Stomach (tissue), 9 donors: ENCODE measurements around the gene NPEPPS. TPM values are rescaled to one million over a fixed set of nuclear protein-coding genes. Genes with fewer than 3 reads are reported as not detected.

ENCODE experiments used
- DNase-seq, 2 donors: peaks; one replicate each; pipeline versions ENCODE4 v3.0.0 to v3.0.0-alpha.2; 2013 to 2019
- H3K27ac ChIP-seq, 5 donors: fragments of 200-600 bp in 4 of 5; sonication (generic) in 4 of 5; one replicate each; pipeline ENCODE4 v1.5.1; 2013 to 2019; ENCODE audit warnings: mild to moderate bottlenecking in 1 of 5, moderate library complexity in 1 of 5
- H3K27me3 ChIP-seq, 3 donors: fragments of 200-600 bp; sonication (generic); one replicate each; pipeline ENCODE4 v1.5.1; 2017 to 2019; ENCODE audit warnings: mixed run types in 1 of 3
- H3K36me3 ChIP-seq, 4 donors: fragments of 200-600 bp; sonication (generic); 1 replicate in 3 of 4; 2 replicates in 1 of 4; pipeline ENCODE4 v1.5.1; 2016 to 2019
- H3K4me1 ChIP-seq, 4 donors: fragments of 200-600 bp; sonication (generic); one replicate each; pipeline ENCODE4 v1.5.1; 2016 to 2019
- H3K4me3 ChIP-seq, 4 donors: fragments of 200-600 bp; sonication (generic) in 3 of 4; one replicate each; pipeline ENCODE4 v1.5.1; 2016 to 2019; ENCODE audit warnings: mild to moderate bottlenecking in 1 of 4
- H3K9me3 ChIP-seq, 4 donors: fragments of 200-600 bp; sonication (generic); one replicate each; pipeline ENCODE4 v1.5.1; 2016 to 2019
- CTCF ChIP-seq, 7 experiments: fragments of 450-650 bp in 4 of 7; fragments of 200-600 bp in 3 of 7; sonication (generic) in 3 of 7; IDR thresholded peaks; one replicate each; pipeline ENCODE4 v1.5.1; 2016 to 2019; ENCODE audit warnings: antibody characterized with exemption in 7 of 7, control low read depth in 2 of 7, mild to moderate bottlenecking in 1 of 7
- EP300 ChIP-seq: sonication (generic); formaldehyde crosslinking; IDR thresholded peaks from one replicate; pipeline ENCODE4 v1.6.1; 2017; ENCODE audit warnings: antibody characterized with exemption
- POLR2A ChIP-seq, 4 donors: fragments of 450-650 bp; IDR thresholded peaks; one replicate each; pipeline ENCODE4 v1.6.1; 2016; ENCODE audit warnings: antibody characterized with exemption in 4 of 4, control low read depth in 2 of 4, mild to moderate bottlenecking in 1 of 4, moderate library complexity in 1 of 4
- POLR2AphosphoS5 ChIP-seq, 3 donors: sonication (generic); formaldehyde crosslinking; IDR thresholded peaks; one replicate each; pipeline ENCODE4 v1.6.1; 2016; ENCODE audit warnings: antibody characterized with exemption in 3 of 3
- WGBS, 5 donors: extraction: QIAGEN DNeasy Blood & Tissue Kit in 3 of 5; methylation state at CpG; one replicate each; pipeline versions ENCODE4 v1.1.5 to v1.1.7; 2013 to 2018; 5-methylcytosine and 5-hydroxymethylcytosine counted together
- intact Hi-C: fragments of 100-400 bp; cut with DNase I; formaldehyde crosslinking; loops from one replicate; pipeline ENCODE4 v1.15.1; 2023; ENCODE audit warnings: low total_unique reads
- polyA plus RNA-seq, 3 donors: library from polyadenylated mRNA; stranded (reverse); fragments of 200-250 nt; gene quantifications; one replicate each; pipeline ENCODE4 v1.2.3, GENCODE V29; 2013
- total RNA-seq, 5 donors: library from RNA; depleted of rRNA; stranded (reverse); fragments of >200 nt; gene quantifications; one replicate each; pipeline versions ENCODE4 v1.1.0 to v1.2.3, GENCODE V29; 2014 to 2016
- donor health status: healthy with polysubstance abuse.
- donor health status: Bipolar disorder and iron deficiency.
- donor health status: healthy.

The NPEPPS gene
- total and polyA plus RNA-seq, 8 donors: 19.9 to 243 (median 124) TPM

- no peaks in the 10 kb centered on the region for H3K9me3 ChIP-seq
- TF ChIP-seq CTCF (IDR thresholded peaks at IDR 0.05) (no peak), POLR2A (IDR thresholded peaks at IDR 0.05) (no peak), POLR2AphosphoS5 (IDR thresholded peaks at IDR 0.05) (peak in 1 of 3 donors; percentile 67), EP300 (no peak)
- intact Hi-C loops: no loop called here
- peak overlapping the region in 4 of 5 donors; percentile 29 to 70 (median 46) for H3K27ac ChIP-seq
- DNase-seq: no peak
- peaks cover 0 to 14% (median 10%) of the 10 kb centered on the region in 4 donors for H3K36me3 ChIP-seq
- no peaks in the 10 kb centered on the region for H3K27me3 ChIP-seq
- no peak overlapping the region for H3K4me3 ChIP-seq
- 29 to 61% (median 41%) methylated on average over 5 of the region's 5 CpGs for WGBS, 5 donors
- H3K4me1 ChIP-seq: peaks cover 7 to 27% (median 15%) of the 10 kb centered on the region in 4 donors
These were observed 98.9 kb downstream of the NPEPPS start for GRCh38 chr17:47629826-47630225.

GRCh38 chr17:47630614-47631013, 99.7 kb downstream of the NPEPPS start:
- no peak overlapping the region for H3K4me3 ChIP-seq
- peaks cover 0 to 15% (median 8%) of the 10 kb centered on the region in 4 donors for H3K36me3 ChIP-seq
- H3K27ac ChIP-seq: peak overlapping the region; percentile 18 to 70 (median 44)
- no peaks in the 10 kb centered on the region for H3K9me3 ChIP-seq
- no peaks in the 10 kb centered on the region for H3K27me3 ChIP-seq
- intact Hi-C loops: no loop called here
- H3K4me1 ChIP-seq: peaks cover 7 to 27% (median 15%) of the 10 kb centered on the region in 4 donors
- DNase-seq: peak in 1 of 2 donors; percentile 70
- 23 to 42% (median 33%) methylated on average over 2 of the region's 2 CpGs for WGBS, 5 donors
- TF ChIP-seq CTCF (IDR thresholded peaks at IDR 0.05): no peak
- TF ChIP-seq POLR2A (IDR thresholded peaks at IDR 0.05): no peak
- TF ChIP-seq POLR2AphosphoS5 (IDR thresholded peaks at IDR 0.05): peak in 1 of 3 donors; percentile 20

GRCh38 chr17:47632991-47633390, 102.1 kb downstream of the NPEPPS start:
- Histone ChIP-seq H3K27ac (no peak overlapping the region), H3K36me3 (peaks cover 0 to 28% (median 20%) of the 10 kb centered on the region in 4 donors), H3K4me1 (peaks cover 7 to 16% (median 15%) of the 10 kb centered on the region in 4 donors), H3K27me3 (no peaks in the 10 kb centered on the region), H3K9me3 (no peaks in the 10 kb centered on the region), H3K4me3 (no peak overlapping the region)
- TF ChIP-seq CTCF (IDR thresholded peaks at IDR 0.05): no peak
- TF ChIP-seq POLR2AphosphoS5 (IDR thresholded peaks at IDR 0.05): no peak
- no peak for TF ChIP-seq POLR2A (IDR thresholded peaks at IDR 0.05)
- no peak for TF ChIP-seq EP300
- WGBS, 5 donors: 90 to 99% (median 91%) methylated on average over 3 of the region's 3 CpGs
- no peak for DNase-seq
- intact Hi-C loops: no loop called here

GRCh38 chr17:47633996-47634395, 103.1 kb downstream of the NPEPPS start:
- H3K9me3 ChIP-seq: no peaks in the 10 kb centered on the region
- H3K36me3 ChIP-seq: peaks cover 0 to 32% (median 23%) of the 10 kb centered on the region in 4 donors
- 94 to 100% (median 100%) methylated on average over 1 of the region's 1 CpG for WGBS, 5 donors
- H3K4me3 ChIP-seq: no peak overlapping the region
- TF ChIP-seq POLR2A (IDR thresholded peaks at IDR 0.05): no peak
- TF ChIP-seq POLR2AphosphoS5 (IDR thresholded peaks at IDR 0.05): no peak
- H3K27ac ChIP-seq: no peak overlapping the region
- intact Hi-C loops: no loop called here
- H3K27me3 ChIP-seq: no peaks in the 10 kb centered on the region
- H3K4me1 ChIP-seq: peaks cover 7 to 16% (median 15%) of the 10 kb centered on the region in 4 donors
- no peak for DNase-seq

GRCh38 chr17:47634870-47635269, 104.0 kb downstream of the NPEPPS start:
- Histone ChIP-seq H3K9me3 (no peaks in the 10 kb centered on the region), H3K27ac (no peak overlapping the region), H3K4me3 (no peak overlapping the region), H3K27me3 (no peaks in the 10 kb centered on the region), H3K4me1 (peaks cover 7 to 16% (median 14%) of the 10 kb centered on the region in 4 donors), H3K36me3 (peaks cover 0 to 32% (median 23%) of the 10 kb centered on the region in 4 donors)
- intact Hi-C loops: no loop called here
- 93 to 99% (median 97%) methylated on average over 3 of the region's 3 CpGs for WGBS, 5 donors
- no peak for DNase-seq
- TF ChIP-seq CTCF (IDR thresholded peaks at IDR 0.05): no peak
- no peak for TF ChIP-seq POLR2AphosphoS5 (IDR thresholded peaks at IDR 0.05)
- no peak for TF ChIP-seq POLR2A (IDR thresholded peaks at IDR 0.05)
- no peak for TF ChIP-seq EP300
